ENCODE measurements around the gene PLD3. TPM values are rescaled to one million over a fixed set of nuclear protein-coding genes. Genes with fewer than 3 reads are reported as not detected.
A peak's percentile ranks its signal among the peaks of the same experiment; 100 is the strongest.

The PLD3 gene, protein sequence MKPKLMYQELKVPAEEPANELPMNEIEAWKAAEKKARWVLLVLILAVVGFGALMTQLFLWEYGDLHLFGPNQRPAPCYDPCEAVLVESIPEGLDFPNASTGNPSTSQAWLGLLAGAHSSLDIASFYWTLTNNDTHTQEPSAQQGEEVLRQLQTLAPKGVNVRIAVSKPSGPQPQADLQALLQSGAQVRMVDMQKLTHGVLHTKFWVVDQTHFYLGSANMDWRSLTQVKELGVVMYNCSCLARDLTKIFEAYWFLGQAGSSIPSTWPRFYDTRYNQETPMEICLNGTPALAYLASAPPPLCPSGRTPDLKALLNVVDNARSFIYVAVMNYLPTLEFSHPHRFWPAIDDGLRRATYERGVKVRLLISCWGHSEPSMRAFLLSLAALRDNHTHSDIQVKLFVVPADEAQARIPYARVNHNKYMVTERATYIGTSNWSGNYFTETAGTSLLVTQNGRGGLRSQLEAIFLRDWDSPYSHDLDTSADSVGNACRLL
- total RNA-seq: 10 to 100 TPM; 59.7 to 78.3 TPM

DNA sequence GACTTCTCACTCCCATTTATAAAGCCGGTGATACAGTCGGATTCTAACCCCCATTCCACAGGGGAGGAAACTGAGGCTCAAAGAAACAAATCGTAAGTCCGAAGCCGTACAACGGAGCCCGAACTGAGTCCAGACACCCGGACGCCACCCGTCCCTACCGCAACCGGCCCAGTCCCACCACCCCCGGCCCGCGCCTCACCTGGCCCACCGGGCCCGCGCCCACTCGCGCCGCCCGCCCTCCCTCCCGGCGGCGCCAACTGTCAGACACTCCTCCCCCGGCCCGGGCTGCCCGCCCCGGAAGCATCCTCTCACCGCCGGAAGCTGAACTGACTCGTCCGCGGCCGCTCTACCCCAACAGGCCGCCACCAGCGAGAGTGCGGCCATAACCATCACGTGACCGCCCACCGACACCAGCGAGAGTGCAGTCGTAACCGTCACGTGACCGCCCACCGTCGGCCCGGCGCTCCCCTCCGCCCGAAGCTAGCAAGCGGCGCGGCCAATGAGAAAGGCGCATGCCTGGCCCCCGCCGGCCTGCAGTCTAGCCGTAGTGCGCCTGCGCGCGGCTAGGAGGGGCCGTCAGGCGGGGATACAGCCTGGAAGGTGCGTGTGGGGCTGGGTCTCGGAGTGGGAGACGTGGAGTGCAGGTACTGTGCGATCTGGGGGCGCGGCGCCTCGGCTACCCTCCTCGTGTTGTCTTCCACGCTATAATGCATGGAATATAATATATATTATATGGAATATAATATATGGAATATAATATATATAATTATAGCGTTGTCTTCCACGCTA is at the start of gene PLD3, which contains the start of gene C19orf47:
PLD3 (plus strand) TSS at position 571 of the 789 bp plus-strand sequence. CDS start 17,789 bp downstream, outside the sequence.
C19orf47 (minus strand) TSS at position 273 of the 789 bp plus-strand sequence. CDS start 6,540 bp downstream, outside the sequence.
- Mint-ChIP-seq H3K27me3 (no peaks in the 10 kb centered on the region), H3K27ac (peak within 1 kb of the TSS; percentile 92), H3K4me1 (peaks cover 12% of the 10 kb centered on the region), H3K4me3 (peak within 1 kb of the TSS; percentile 92), H3K36me3 (ENCODE audit: low read depth) (peaks cover 11% of the 10 kb centered on the region), H3K9me3 (no peaks in the 10 kb centered on the region)
- peak; percentile 98 for ATAC-seq (replicated peaks)

DNA sequence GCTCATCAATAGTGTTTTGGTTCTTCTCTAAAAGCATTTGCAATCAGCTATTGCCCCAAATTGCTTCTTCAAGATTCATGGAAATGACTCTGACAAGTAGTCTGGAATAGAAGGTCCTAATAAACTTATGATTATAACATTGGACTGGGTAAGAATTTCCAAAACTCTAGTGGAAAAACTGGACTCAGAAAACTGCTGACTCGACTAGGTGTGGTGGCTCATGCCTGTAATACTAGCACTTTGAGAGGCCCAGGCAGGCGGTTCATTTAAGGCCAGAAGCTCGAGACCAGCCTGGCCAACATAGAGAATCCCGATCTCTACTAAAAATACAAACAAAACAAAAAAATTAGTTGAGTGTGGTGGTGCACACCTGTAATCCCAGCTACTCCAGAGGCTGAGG is 47.8 kb upstream of the PLD3 start:
- peaks cover 5% of the 10 kb centered on the region for H3K4me1 Mint-ChIP-seq
- no peak overlapping the region for H3K27ac Mint-ChIP-seq
- H3K27me3 Mint-ChIP-seq: no peaks in the 10 kb centered on the region
- H3K9me3 Mint-ChIP-seq: no peaks in the 10 kb centered on the region
- H3K4me3 Mint-ChIP-seq: no peak overlapping the region
- H3K36me3 Mint-ChIP-seq (ENCODE audit: low read depth): no peaks in the 10 kb centered on the region
- no peak for ATAC-seq (replicated peaks)

- ATAC-seq (replicated peaks): no peak
- H3K9me3 Mint-ChIP-seq: no peaks in the 10 kb centered on the region
- no peaks in the 10 kb centered on the region for H3K27me3 Mint-ChIP-seq
- no peak overlapping the region for H3K27ac Mint-ChIP-seq
- no peaks in the 10 kb centered on the region for H3K36me3 Mint-ChIP-seq (ENCODE audit: low read depth)
- H3K4me3 Mint-ChIP-seq: no peak overlapping the region
- peaks cover 5% of the 10 kb centered on the region for H3K4me1 Mint-ChIP-seq
Measured at GRCh38 chr19:40302224-40303011, 46.1 kb upstream of the PLD3 start.

DNA sequence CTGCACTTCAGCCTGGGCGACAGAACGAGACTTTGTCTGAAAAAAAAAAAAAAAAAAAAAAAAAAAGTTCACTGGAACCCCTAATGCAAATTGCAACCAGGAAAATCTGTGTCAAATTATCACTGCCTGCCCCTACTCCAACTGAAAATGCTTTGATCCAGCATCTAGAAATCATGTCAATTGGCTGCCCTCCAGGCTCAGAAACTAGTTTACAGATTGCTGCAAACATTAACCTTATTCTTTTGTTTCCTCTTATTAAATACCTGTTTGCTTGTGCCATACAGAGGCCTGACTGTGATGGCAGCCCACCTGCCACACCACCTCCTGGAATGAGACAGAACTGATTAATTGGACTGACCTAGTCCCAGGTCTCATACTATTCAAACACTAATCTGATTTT is 44.7 kb upstream of the PLD3 start:
- Mint-ChIP-seq H3K36me3 (ENCODE audit: low read depth) (no peaks in the 10 kb centered on the region), H3K9me3 (no peaks in the 10 kb centered on the region), H3K27me3 (no peaks in the 10 kb centered on the region), H3K4me3 (no peak overlapping the region), H3K4me1 (peaks cover 5% of the 10 kb centered on the region), H3K27ac (peak overlapping the region; percentile 21)
- no peak for ATAC-seq (replicated peaks)

- H3K36me3 Mint-ChIP-seq (ENCODE audit: low read depth): no peaks in the 10 kb centered on the region
- H3K9me3 Mint-ChIP-seq: no peaks in the 10 kb centered on the region
- peak overlapping the region; percentile 21 for H3K27ac Mint-ChIP-seq
- no peaks in the 10 kb centered on the region for H3K27me3 Mint-ChIP-seq
- no peak for ATAC-seq (replicated peaks)
- H3K4me1 Mint-ChIP-seq: peaks cover 5% of the 10 kb centered on the region
- H3K4me3 Mint-ChIP-seq: no peak overlapping the region
Measured at GRCh38 chr19:40304306-40304705, 44.2 kb upstream of the PLD3 start.

DNA sequence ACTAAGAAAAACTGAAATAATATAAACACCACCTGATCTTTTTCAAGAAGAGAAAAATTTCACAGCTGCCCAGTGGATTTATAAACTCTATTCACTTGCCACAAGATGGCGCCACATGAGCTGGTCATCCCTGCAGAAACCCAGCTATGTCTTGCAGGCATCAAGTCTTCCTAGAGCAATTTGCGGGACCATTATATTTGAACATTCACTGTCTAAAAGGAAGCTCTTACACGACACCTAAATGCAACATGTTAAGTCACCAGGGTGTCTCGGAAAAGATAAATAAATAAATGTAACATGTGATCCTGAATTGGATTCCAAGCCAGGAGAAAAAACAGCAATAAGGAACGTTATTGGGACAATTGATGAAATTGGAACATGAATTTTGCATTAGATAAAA is 43.1 kb upstream of the PLD3 start:
- H3K27me3 Mint-ChIP-seq: no peaks in the 10 kb centered on the region
- no peak overlapping the region for H3K27ac Mint-ChIP-seq
- peak; percentile 71 for ATAC-seq (replicated peaks)
- H3K4me3 Mint-ChIP-seq: no peak overlapping the region
- peaks cover 5% of the 10 kb centered on the region for H3K4me1 Mint-ChIP-seq
- no peaks in the 10 kb centered on the region for H3K9me3 Mint-ChIP-seq
- H3K36me3 Mint-ChIP-seq (ENCODE audit: low read depth): no peaks in the 10 kb centered on the region

DNA sequence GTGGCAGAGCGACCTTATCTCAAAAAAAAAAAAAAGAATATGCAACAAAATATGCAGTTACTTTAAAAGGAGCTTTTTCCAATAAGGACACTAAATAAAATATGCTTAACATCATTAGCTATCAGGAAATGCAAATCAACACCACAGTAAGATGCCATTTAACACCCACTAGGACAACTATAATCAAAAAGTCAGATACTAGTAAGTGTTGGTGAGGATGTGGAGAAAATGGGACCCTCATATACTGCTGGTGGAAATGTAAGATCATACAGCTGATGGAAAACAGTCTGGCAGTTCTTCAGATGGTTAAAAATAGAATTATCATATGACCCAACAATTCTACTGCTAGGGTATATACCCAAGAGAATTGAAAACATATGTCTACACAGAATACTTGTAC is 38.8 kb upstream of the PLD3 start:
- Mint-ChIP-seq H3K4me1 (peaks cover 5% of the 10 kb centered on the region), H3K36me3 (ENCODE audit: low read depth) (no peaks in the 10 kb centered on the region), H3K9me3 (no peaks in the 10 kb centered on the region), H3K27me3 (no peaks in the 10 kb centered on the region), H3K4me3 (no peak overlapping the region), H3K27ac (no peak overlapping the region)
- ATAC-seq (replicated peaks): no peak

DNA sequence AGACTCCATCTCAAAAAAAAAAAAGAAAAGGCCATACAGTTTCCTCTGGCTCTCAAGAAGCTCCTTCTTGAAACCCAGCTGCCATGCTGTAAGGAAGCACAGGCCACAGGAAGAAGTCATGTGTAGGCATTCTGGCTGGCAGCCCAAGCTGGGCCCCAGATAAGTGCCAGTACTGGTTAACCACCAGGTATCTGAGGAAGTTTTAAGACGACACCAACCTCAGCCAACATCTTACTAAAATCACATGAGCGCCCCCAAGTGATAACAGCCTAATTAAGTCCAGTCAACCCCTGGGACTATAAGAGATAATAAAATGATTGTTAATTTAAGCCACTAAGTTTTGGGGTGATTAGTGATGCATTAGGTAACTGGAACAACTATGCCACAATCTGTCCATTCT is 36.0 kb upstream of the PLD3 start:
- H3K4me1 Mint-ChIP-seq: no peaks in the 10 kb centered on the region
- ATAC-seq (replicated peaks): no peak
- no peaks in the 10 kb centered on the region for H3K9me3 Mint-ChIP-seq
- H3K4me3 Mint-ChIP-seq: no peak overlapping the region
- no peaks in the 10 kb centered on the region for H3K27me3 Mint-ChIP-seq
- H3K36me3 Mint-ChIP-seq (ENCODE audit: low read depth): peaks cover 5% of the 10 kb centered on the region
- H3K27ac Mint-ChIP-seq: no peak overlapping the region

DNA sequence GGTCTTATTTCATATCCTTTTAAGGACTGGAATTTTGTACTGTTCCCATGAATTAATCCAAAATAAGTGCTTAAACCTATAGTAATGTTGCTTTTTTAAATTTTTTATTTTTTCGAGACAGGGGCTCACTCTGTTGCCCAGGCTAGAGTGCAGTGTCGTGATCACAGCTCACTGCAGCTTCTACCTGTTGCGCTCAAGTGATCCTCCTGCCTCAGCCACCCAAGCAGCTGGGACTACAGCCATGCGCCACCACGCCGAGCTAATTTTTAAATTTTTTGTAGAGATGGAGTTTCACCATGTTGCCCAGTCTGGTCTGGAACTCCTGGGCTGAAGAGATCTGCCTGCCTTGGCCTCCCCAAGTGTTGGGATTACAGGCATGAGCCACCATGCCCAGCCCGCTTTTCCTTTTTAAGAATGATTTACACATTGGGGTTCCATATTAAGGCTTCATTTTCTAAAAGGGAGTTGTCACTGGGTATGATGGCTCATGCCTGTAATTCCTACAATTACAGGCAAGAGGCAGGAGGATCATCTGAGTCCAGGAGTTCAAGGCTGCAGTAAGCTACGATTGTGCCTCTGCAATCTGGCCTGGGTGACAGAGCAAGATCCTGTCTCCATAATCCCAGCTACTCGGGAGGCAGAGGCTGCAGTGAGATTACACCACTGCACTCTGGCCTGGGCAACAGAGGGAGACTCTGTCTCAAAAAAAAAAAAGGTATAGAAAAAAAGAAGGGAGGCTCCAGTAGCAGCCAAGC is 35.1 kb upstream of the PLD3 start:
- no peaks in the 10 kb centered on the region for H3K4me1 Mint-ChIP-seq
- H3K36me3 Mint-ChIP-seq (ENCODE audit: low read depth): peaks cover 9% of the 10 kb centered on the region
- H3K4me3 Mint-ChIP-seq: no peak overlapping the region
- H3K27ac Mint-ChIP-seq: no peak overlapping the region
- ATAC-seq (replicated peaks): no peak
- H3K27me3 Mint-ChIP-seq: no peaks in the 10 kb centered on the region
- no peaks in the 10 kb centered on the region for H3K9me3 Mint-ChIP-seq

GRCh38 chr19:40314656-40315055 is 33.8 kb upstream of the PLD3 start:
- H3K4me1 Mint-ChIP-seq: no peaks in the 10 kb centered on the region
- ATAC-seq (replicated peaks): no peak
- H3K27me3 Mint-ChIP-seq: no peaks in the 10 kb centered on the region
- H3K36me3 Mint-ChIP-seq (ENCODE audit: low read depth): peaks cover 15% of the 10 kb centered on the region
- no peak overlapping the region for H3K4me3 Mint-ChIP-seq
- H3K9me3 Mint-ChIP-seq: no peaks in the 10 kb centered on the region
- no peak overlapping the region for H3K27ac Mint-ChIP-seq

DNA sequence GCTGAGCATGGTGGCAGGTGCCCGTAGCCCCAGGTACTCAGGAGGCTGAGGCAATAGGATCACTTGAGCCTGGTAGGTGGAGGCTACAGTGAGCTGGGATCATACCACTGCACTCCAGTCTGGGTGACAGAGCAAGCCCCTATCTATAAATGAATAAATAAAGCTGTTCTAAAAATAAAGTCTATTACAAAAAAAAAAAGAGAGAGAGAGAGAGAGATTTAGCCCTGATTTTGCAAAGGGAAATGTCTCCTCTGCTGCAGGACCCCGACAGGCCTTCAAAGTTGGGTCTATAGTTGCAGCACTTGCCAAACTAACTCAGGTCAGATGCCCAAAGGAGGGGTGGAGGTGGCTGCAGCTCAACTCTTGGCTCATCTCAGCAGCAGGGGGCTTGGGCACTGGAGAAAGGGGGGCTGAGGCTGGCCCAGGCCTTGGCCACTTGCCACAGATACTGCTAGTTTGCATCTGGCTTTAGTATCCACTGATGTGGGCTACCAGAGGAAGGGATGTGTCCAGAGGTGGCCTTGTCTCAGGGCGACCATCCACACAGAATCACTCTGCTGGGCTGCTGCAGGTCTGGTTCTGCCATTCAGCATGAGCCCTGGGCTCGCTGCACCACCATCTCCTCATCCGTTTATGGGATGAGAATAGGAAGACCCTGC is 32.6 kb upstream of the PLD3 start:
- H3K27me3 Mint-ChIP-seq: no peaks in the 10 kb centered on the region
- no peak overlapping the region for H3K27ac Mint-ChIP-seq

DNA sequence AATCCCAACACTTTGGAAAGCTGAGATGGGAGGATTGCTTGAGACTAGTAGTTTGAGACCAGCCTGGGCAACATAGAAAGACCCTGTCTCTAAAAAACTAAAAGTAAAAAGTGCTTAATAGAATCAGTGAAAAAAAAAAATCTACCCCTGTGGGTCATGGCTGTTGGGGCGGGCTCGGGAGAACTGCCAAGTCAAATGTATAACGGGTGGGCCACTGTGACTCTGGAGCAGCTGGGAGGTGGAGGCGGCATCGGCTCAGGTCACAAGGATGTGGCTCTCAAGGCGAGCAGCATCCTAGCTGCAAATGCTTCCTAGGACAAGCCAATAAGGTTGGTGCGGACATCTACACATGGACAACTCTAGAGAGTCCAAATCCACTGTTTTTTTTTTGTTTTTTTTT is 31.2 kb upstream of the PLD3 start:
- Mint-ChIP-seq H3K4me1 (no peaks in the 10 kb centered on the region), H3K27ac (no peak overlapping the region), H3K27me3 (no peaks in the 10 kb centered on the region), H3K36me3 (ENCODE audit: low read depth) (peaks cover 40% of the 10 kb centered on the region), H3K9me3 (no peaks in the 10 kb centered on the region), H3K4me3 (no peak overlapping the region)
- ATAC-seq (replicated peaks): no peak

More for the DNA sequence above, 32.6 kb upstream of the PLD3 start:
- Mint-ChIP-seq H3K9me3 (no peaks in the 10 kb centered on the region), H3K4me3 (no peak overlapping the region), H3K36me3 (ENCODE audit: low read depth) (peaks cover 28% of the 10 kb centered on the region), H3K4me1 (no peaks in the 10 kb centered on the region)
- no peak for ATAC-seq (replicated peaks)

- no peak for ATAC-seq (replicated peaks)
- Mint-ChIP-seq H3K36me3 (ENCODE audit: low read depth) (peaks cover 72% of the 10 kb centered on the region), H3K27me3 (no peaks in the 10 kb centered on the region), H3K4me1 (no peaks in the 10 kb centered on the region), H3K27ac (peak overlapping the region; percentile 69), H3K4me3 (no peak overlapping the region), H3K9me3 (no peaks in the 10 kb centered on the region)
Measured at GRCh38 chr19:40320558-40320935, 27.9 kb upstream of the PLD3 start.
